GM10266 (cell line): Measurements from ENCODE around the gene GPC6.

ENCODE experiments used
- DNase-seq: peaks from one replicate; pipeline ENCODE4 v3.0.0; 2012; ENCODE audit errors: extremely low spot score
- CTCF ChIP-seq: IDR thresholded peaks from 2 replicates; pipeline ENCODE4 v1.5.1; 2012; ENCODE audit warnings: mild to moderate bottlenecking, low read depth; ENCODE audit not compliant: control insufficient read depth, insufficient read depth; ENCODE audit errors: missing control alignments

The GPC6 gene

DNA sequence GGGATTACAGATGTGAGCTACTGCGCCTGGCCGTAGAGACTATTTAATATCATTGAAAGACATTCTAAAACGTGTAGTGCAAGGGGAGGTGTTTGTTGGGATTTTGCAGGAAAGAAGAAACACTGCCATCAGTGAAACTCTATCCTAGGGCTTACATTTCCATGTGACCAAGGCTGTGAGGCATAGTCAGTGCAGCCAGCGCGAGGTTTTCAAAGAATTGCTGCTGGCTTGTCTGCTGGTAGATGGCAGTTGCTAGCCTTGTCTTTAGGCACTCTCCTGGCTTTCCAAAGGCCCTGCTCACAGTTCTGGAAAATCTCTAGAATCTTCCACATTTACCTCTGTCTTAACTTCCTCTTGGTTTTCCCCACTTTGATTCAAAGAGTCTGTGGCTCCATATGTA, 77.5 kb downstream of the GPC6 start:
- no peak for TF ChIP-seq CTCF
- no peak for DNase-seq

DNA sequence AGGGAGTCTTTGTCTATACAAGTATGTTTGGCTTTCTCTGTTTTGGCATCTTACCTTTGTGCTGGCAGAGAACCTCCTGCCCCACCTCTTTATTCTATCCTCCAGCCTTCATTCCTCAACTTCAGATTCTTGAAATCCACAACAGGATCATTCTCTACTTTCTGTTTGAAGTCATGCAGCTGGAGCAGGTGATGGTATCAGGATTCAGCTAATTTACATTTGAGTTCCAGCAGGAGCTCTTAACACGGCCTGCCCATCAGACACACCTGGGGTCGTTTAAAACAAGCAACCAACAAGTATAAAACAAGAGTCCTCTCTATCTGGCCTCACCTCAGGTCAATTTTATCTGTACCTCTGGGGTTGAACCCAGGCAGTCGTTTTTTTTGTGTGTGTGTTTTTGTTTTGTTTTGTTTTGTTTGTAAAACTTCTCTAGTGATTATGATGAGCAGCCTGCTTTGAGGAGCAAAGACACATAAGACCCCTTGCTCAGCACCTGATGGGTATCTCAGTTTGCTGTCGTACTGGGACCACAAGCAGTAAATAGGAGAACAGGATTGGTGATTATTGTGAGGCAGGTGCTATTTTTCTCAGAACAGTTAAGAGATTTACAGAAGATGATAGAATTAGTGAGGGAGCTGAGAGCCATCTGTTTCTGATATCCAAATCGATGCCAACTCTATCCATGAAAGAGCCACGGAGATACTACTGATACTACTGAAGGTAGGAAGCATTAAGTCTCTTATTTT, 78.4 kb downstream of the GPC6 start:
- no peak for TF ChIP-seq CTCF
- no peak for DNase-seq

DNA sequence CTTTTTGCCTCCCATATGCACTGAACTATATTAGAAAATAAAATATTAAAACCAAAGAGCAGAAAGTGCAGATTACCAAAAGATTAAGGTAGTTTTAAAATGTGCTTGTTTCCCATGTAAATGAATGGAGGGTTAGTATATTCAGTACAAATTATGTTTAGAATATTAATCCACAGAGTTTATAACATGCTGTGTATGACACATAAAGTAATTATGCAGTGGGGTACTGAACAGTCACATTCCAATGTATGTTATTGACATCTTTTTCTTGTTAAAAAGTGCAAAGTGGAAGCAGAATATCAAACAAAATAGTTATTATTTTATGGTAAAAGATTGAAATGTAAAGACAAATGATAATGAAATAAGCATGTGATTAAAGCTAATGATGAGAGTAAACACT, 79.3 kb downstream of the GPC6 start:
- TF ChIP-seq CTCF, result no peak
- DNase-seq, result no peak

GRCh38 chr13:93307136-93307535, 80.5 kb downstream of the GPC6 start:
- no peak for TF ChIP-seq CTCF
- DNase-seq, result no peak

DNA sequence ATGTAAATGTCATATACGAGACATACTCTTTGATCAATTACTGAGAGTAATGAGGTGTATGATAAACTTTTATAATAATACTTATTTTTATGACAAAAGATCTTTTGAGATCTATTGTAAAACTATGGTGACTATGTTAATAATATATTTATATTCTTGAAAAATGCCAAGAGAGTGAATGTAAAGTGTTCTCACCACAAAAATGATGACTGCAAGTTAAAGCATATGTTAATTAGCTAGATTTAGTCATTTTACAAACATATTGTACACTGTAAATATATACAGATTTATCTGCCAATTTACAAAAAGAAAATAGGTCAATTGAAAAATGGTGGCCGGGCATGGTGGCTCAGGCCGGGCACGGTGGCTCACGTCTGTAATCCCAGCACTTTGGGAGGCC, 81.0 kb downstream of the GPC6 start:
- no peak for TF ChIP-seq CTCF
- DNase-seq, result no peak

DNA sequence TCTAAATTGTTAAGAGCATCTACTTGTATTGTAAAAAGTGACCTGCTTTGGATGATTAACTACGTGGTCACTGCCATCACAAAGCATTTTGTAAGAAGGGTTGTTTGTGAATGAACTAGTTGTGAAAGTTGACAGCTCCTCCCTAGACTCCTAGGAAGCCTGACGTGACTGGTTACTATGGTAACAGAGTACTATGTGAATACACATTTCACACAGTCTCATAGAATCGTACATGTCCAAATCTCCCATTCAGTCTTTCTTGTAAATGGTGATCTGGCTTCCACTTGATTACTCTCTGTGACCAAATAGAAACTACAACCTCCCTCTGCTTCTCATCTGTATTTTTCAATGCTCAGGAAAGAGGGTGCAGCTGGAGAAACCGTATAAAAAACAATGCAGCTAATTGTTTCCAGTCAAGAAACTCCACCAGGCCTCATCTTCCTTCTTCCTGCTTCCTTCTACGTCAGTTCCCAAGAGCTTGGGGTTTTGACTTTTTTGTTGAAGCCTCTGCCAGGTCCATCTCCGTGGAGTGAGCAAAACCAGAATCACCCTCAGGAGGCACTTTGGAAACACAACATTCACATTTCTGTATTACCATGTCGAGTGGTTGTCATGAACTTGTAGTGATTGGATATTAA, 83.4 kb downstream of the GPC6 start:
- TF ChIP-seq CTCF, result no peak
- no peak for DNase-seq

GRCh38 chr13:93316841-93317240, 90.2 kb downstream of the GPC6 start:
- no peak for DNase-seq
- TF ChIP-seq CTCF, result no peak
